Fibroblast of villous mesenchyme (primary cell): ENCODE data around the gene ZNF276. TPM values are rescaled to one million over a fixed set of nuclear protein-coding genes. Genes with fewer than 3 reads are reported as not detected.

Source experiments
- DNase-seq: peaks from one replicate; pipeline ENCODE4 v3.0.0-alpha.2; 2010; ENCODE audit warnings: low read depth
- H3K4me3 ChIP-seq: 2 replicates; pipeline ENCODE4 v1.5.1; 2011; ENCODE audit warnings: low read depth, mild to moderate bottlenecking, low read length
- CTCF ChIP-seq: IDR thresholded peaks from 2 replicates; pipeline ENCODE4 v1.5.1; 2012; ENCODE audit warnings: low read depth, mild to moderate bottlenecking, low read length; ENCODE audit not compliant: insufficient read depth
- total RNA-seq: library from RNA; depleted of rRNA; stranded (reverse); fragments of >200 nt; gene quantifications from 2 replicates; pipeline ENCODE4 v1.2.3, GENCODE V29; 2012

The ZNF276 gene
- total RNA-seq, 1 donor, result 15.1 TPM

GRCh38 chr16:89705006-89705405, 16.3 kb upstream of the ZNF276 start:
- TF ChIP-seq CTCF, result no peak

GRCh38 chr16:89706518-89707260, 14.6 kb upstream of the ZNF276 start:
- TF ChIP-seq CTCF, result no peak
- no peak for DNase-seq
- H3K4me3 ChIP-seq, result no peak overlapping the region

More at GRCh38 chr16:89705006-89705405, 16.3 kb upstream of the ZNF276 start:
- DNase-seq, result no peak
- no peak overlapping the region for H3K4me3 ChIP-seq

- TF ChIP-seq CTCF, result no peak
- no peak overlapping the region for H3K4me3 ChIP-seq
- DNase-seq, result no peak
These were observed 13.6 kb upstream of the ZNF276 start for GRCh38 chr16:89707695-89708094.

- DNase-seq, result no peak
- H3K4me3 ChIP-seq, result no peak overlapping the region
- TF ChIP-seq CTCF, result no peak
These were observed 12.8 kb upstream of the ZNF276 start for GRCh38 chr16:89708481-89708931.

GRCh38 chr16:89709166-89709565, 12.2 kb upstream of the ZNF276 start:
- no peak for TF ChIP-seq CTCF
- no peak for DNase-seq
- no peak overlapping the region for H3K4me3 ChIP-seq

GRCh38 chr16:89709716-89710432, 11.5 kb upstream of the ZNF276 start:
- no peak for TF ChIP-seq CTCF
- DNase-seq, result no peak

More at GRCh38 chr16:89709716-89710432, 11.5 kb upstream of the ZNF276 start:
- no peak overlapping the region for H3K4me3 ChIP-seq
